ENCODE data around the gene ALDH4A1. TPM values are rescaled to one million over a fixed set of nuclear protein-coding genes. Genes with fewer than 3 reads are reported as not detected.
A peak's percentile ranks its signal among the peaks of the same experiment; 100 is the strongest.

ALDH4A1 gene
- total RNA-seq, 4 donors from 2014 or later: 25.1 to 29.5 (median 27.2) TPM

DNA sequence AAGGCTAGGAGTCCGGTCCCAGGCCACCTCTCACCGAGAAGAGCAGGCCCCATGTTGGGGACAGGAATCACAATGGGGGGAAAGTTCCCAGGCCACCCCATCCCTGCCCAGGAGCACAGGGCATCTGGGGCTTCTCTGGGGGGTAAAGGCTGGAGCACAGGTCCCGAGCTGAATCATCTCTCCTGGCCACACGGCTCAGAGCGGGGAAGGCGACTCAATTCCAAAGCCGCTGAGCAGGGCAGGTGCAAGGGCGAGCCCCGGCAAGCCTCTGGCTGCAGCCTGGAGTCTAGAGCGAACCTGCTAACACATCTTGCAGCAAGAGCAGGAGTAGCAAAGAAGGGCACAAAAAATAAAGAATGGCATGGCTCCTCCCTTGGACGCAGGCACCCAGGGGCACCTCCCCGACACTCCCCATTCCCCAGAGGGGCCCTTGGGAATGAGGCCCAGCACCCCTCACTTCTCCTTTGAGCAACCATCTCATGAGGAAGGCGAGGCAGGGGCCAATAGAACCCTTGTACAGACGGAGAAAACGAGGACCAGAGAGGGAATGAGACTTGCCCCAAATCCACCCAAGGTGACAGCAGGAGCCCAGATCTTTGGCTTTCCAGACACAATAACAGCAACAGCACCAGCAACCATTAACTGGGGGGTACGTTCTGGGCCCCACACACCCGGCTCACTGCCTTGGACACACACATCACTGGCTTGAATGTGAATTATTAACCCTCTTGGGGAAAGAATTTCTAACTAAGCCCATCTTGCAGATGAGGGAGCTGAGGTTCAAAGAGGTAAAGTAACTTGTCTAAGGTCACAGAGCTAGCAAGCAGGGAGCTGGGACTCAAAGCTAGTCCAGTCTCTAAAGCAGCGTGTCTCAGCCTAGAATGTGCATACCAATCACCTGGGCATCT, 20.7 kb upstream of the ALDH4A1 start:
- Histone ChIP-seq H3K9me3 (no peaks in the 10 kb centered on the region), H3K36me3 (peaks cover 0 to 22% (median 21%) of the 10 kb centered on the region in 4 donors), H3K4me1 (peaks cover 59 to 69% (median 63%) of the 10 kb centered on the region in 4 donors), H3K27me3 (no peaks in the 10 kb centered on the region), H3K4me3 (peak overlapping the region in 3 of 4 donors; percentile 25 to 34 (median 26)), H3K27ac (replicated peaks in 1 of 4) (peak overlapping the region; percentile 92 to 95 (median 93))
- intact Hi-C loops (cut with DNase I): loop anchor here (5.0 kb wide), 1 partner anchor 34 kb away; the partner anchor contains the start of gene IFFO2
- WGBS: 52% methylated on average over 17 of the region's 18 CpGs
- TF ChIP-seq EP300 (IDR thresholded peaks at IDR 0.05) (no peak), POLR2A (IDR thresholded peaks at IDR 0.05; ENCODE audit: low read depth) (no peak), POLR2AphosphoS5 (IDR thresholded peaks at IDR 0.05) (no peak)
- TF ChIP-seq, protein P1, sequence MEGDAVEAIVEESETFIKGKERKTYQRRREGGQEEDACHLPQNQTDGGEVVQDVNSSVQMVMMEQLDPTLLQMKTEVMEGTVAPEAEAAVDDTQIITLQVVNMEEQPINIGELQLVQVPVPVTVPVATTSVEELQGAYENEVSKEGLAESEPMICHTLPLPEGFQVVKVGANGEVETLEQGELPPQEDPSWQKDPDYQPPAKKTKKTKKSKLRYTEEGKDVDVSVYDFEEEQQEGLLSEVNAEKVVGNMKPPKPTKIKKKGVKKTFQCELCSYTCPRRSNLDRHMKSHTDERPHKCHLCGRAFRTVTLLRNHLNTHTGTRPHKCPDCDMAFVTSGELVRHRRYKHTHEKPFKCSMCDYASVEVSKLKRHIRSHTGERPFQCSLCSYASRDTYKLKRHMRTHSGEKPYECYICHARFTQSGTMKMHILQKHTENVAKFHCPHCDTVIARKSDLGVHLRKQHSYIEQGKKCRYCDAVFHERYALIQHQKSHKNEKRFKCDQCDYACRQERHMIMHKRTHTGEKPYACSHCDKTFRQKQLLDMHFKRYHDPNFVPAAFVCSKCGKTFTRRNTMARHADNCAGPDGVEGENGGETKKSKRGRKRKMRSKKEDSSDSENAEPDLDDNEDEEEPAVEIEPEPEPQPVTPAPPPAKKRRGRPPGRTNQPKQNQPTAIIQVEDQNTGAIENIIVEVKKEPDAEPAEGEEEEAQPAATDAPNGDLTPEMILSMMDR (IDR thresholded peaks at IDR 0.05): no peak
- DNase-seq (ENCODE audit: extremely low spot score): no peak

DNA sequence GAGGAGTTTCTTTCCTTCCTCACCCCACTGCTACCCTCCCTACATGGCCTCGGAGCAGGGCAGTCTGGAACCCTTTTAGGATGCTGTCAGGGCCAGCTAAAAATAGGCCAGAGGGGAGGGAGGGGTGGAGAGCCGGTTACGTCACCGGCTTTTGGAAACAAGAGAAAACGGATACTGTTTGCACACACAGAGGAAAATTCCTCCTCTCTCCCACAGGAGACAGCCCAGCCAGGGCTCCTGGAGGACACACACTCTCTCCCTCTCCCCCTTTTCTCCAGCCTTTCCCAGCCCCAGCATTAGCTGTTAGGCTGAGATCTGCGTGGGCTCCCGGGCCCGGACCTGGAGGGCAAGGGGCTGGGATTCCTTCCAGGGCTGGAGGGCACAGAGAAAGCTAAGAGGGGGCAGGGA, 20.0 kb upstream of the ALDH4A1 start:
- DNase-seq (ENCODE audit: extremely low spot score): peak; percentile 97
- Histone ChIP-seq H3K36me3 (peaks cover 0 to 30% (median 29%) of the 10 kb centered on the region in 4 donors), H3K4me3 (peak overlapping the region; percentile 25 to 42 (median 30)), H3K4me1 (peaks cover 52 to 61% (median 56%) of the 10 kb centered on the region in 4 donors), H3K9me3 (no peaks in the 10 kb centered on the region), H3K27ac (replicated peaks in 1 of 4) (peak overlapping the region; percentile 92 to 95 (median 93)), H3K27me3 (no peaks in the 10 kb centered on the region)
- TF ChIP-seq, protein P1 (IDR thresholded peaks at IDR 0.05): peak in 1 of 3 experiments; percentile 32
- TF ChIP-seq EP300 (IDR thresholded peaks at IDR 0.05): no peak
- TF ChIP-seq POLR2AphosphoS5 (IDR thresholded peaks at IDR 0.05): peak; percentile 88 to 91
- TF ChIP-seq POLR2A (IDR thresholded peaks at IDR 0.05; ENCODE audit: low read depth): no peak
- intact Hi-C loops (cut with DNase I): loop anchor here (5.0 kb wide), 1 partner anchor 35 kb away; the partner anchor contains the start of gene IFFO2
- WGBS: 19% methylated on average over 6 of the region's 8 CpGs

DNA sequence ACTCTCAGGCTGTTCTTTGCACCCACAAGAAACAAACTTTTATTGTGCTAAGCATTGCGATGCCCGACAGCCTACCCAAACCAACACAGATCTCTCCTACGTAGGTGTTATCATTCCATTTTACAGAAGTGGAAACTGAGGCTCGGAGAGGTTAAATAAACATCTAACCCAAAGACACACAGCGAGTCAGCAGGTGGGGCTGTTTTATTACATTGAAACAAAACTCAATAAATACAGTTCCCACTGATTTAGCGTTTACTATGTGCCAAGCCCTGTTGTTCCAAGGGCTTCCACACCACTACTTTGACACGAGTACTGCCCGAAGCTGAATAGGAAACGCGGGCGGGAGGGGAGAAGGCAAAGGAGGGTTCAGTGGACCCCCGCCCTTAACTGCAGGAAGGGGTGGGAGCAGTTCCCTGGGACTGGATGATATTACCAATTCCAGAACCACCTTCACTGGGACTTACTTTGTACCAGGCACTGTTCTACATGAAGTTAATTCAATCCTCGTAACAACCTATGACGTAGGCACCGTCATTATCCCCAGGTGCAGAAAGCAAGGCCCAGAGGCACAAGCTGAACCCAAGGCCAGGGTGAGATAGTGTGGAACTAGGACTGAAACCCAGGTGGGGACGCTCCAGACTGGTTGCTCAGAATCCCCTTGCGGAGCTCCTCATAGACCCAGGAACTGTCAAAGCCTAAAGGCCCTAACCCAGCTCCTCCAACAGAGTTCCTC, 19.3 kb upstream of the ALDH4A1 start:
- TF ChIP-seq, protein P1 (IDR thresholded peaks at IDR 0.05): peak; percentile 25 to 35 (median 35)
- TF ChIP-seq POLR2AphosphoS5 (IDR thresholded peaks at IDR 0.05) (no peak), EP300 (IDR thresholded peaks at IDR 0.05) (no peak)
- H3K9me3 ChIP-seq: no peaks in the 10 kb centered on the region
- peaks cover 0 to 37% (median 34%) of the 10 kb centered on the region in 4 donors for H3K36me3 ChIP-seq
- H3K4me3 ChIP-seq: peak overlapping the region in 3 of 4 donors; percentile 25 to 42 (median 34)
- WGBS: 45% methylated on average over 16 of the region's 17 CpGs
- peaks cover 45 to 54% (median 50%) of the 10 kb centered on the region in 4 donors for H3K4me1 ChIP-seq
- intact Hi-C loops (cut with DNase I): loop anchor here (5.0 kb wide), 1 partner anchor 36 kb away; the partner anchor contains the start of gene IFFO2
- no peaks in the 10 kb centered on the region for H3K27me3 ChIP-seq
- no peak for DNase-seq (ENCODE audit: extremely low spot score)
- H3K27ac ChIP-seq (replicated peaks in 1 of 4): peak overlapping the region; percentile 92 to 95 (median 93)

DNA sequence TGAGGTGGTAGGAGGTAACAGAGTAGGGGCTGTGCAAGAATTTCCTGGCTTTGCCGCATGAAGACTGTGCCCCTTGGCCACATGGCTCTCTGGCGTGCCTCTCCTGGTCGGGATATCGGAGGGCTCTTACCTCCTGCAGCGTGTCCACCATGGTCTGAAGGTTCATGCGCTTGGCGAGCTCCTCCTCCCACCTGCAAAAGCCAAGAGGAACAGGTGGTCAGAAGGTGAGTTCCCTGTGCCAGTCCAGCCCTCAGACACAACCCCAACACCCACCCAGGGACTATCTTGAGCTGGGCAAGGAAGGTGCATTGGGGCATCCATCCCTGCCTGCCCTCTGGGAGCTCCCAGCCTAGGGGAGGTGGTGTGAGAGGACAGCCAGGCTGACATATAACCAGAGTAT, 18.6 kb upstream of the ALDH4A1 start:
- DNase-seq (ENCODE audit: extremely low spot score): no peak
- Histone ChIP-seq H3K27me3 (no peaks in the 10 kb centered on the region), H3K4me1 (peaks cover 38 to 47% (median 44%) of the 10 kb centered on the region in 4 donors), H3K9me3 (no peaks in the 10 kb centered on the region), H3K4me3 (no peak overlapping the region), H3K27ac (replicated peaks in 1 of 4) (peak overlapping the region; percentile 92 to 95 (median 93)), H3K36me3 (peaks cover 0 to 44% (median 41%) of the 10 kb centered on the region in 4 donors)
- TF ChIP-seq POLR2A (IDR thresholded peaks at IDR 0.05; ENCODE audit: low read depth) (no peak), POLR2AphosphoS5 (IDR thresholded peaks at IDR 0.05) (no peak), EP300 (IDR thresholded peaks at IDR 0.05) (no peak)
- TF ChIP-seq, protein P1 (IDR thresholded peaks at IDR 0.05): no peak
- WGBS: 96% methylated on average over 5 of the region's 7 CpGs
- intact Hi-C loops (cut with DNase I): loop anchor here (5.0 kb wide), 1 partner anchor 36 kb away; the partner anchor contains the start of gene IFFO2

Measured in esophagus muscularis mucosa (tissue), 4 donors.